Measurements from ENCODE around the gene HIVEP1.
A peak's percentile ranks its signal among the peaks of the same experiment; 100 is the strongest.

Gene HIVEP1

DNA sequence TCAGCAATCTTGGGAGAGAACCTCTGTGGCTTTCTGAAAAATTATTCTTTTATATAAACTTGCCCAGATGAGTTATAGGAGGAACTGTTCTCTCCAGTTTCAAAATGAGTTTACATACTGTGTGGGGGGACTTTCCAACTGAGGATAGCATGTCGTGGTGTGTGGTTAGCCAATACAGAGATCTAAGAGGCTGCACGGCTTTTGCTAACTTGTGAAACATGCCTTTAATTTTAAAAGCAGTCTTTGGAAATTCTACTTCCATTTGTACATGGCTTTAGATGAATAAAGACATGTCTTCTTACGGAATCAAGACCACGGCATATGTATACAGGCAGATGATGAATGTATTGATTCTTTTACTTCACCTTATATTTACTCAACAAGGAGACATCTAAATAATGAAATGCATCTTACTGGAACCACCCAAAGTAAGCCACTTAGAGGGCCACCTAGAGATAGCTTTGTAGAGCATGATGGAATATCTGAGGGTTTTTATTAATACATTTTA is 39.8 kb downstream of the HIVEP1 start:
- peak; percentile 50 for DNase-seq

- DNase-seq, result no peak
Observed at GRCh38 chr6:12058172-12058961, 46.3 kb downstream of the HIVEP1 start.

DNA sequence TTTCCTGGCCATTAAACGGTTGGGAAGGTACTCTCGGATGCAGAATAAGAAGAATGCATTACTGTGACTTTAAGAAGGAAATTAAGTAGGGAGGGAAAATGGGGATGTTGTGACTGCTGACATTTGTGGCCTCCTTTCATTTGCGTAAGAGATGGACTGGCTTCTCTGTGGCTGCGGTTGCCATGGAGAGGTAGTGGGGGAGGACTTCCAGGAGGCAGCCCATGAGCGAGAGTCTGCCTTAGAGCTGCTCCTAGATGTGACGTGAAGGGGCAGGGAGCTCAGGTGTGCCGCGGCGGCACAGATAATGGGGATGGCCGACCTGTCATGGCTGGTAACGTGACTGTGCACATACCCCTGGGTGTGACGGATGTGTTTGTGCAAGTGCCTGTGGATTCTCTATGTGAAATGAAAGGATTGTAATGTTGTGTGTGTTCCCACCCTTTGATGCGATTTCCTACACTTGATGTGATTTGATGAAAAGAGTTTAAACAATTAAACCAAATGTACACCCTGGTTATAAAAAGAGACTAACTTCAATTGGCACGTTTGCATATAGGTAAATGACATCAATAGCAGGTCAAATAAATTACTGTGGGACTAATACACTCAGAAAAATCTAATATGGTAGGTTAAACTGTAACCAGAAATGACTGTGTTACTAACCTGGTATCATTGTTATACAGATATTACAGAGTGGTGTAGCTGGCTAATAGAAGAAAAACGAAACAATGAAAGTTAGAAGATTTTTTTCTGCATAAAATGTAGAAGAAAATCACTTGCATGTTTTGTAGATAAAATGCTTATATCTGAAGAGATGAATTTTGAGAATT is 48.9 kb downstream of the HIVEP1 start:
- DNase-seq, result peak; percentile 73

DNA sequence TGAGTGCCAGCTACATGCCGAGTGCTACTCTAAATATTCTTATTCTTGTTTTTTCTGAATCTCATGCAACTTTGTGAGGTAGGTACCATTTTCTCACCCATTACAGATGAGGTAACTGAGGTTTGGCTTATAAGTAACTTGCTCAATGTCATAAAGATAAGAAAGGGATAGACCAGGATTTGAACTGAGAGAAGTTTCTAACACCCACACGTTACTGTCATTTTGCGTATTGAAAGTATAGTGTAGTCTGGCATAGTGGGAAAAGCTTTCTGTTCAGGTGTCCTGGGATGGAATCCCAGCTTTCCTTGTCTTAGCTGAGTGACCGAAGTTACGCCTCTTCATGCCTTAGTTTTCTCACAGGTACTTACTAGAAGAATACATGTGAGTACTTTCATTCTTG is 50.5 kb downstream of the HIVEP1 start:
- DNase-seq, result no peak

DNA sequence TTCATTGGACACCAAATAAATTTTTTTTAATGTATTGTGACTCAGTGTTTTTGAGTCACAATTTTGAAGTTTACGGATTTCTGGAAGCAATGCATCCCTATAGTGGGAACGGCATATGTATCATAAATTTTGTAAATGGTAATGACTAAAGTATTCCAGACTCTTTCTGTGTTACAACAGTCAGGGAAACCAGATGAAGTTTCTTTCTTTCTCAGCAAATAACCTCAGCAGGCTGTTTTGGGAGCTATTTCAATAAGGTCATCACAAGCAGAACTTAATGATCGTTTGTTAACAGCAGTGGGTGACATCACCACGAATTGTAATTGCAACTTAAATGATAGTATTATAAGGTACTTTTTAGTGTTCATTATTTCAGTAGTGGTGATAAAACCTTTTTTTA is 52.0 kb downstream of the HIVEP1 start:
- no peak for DNase-seq

DNA sequence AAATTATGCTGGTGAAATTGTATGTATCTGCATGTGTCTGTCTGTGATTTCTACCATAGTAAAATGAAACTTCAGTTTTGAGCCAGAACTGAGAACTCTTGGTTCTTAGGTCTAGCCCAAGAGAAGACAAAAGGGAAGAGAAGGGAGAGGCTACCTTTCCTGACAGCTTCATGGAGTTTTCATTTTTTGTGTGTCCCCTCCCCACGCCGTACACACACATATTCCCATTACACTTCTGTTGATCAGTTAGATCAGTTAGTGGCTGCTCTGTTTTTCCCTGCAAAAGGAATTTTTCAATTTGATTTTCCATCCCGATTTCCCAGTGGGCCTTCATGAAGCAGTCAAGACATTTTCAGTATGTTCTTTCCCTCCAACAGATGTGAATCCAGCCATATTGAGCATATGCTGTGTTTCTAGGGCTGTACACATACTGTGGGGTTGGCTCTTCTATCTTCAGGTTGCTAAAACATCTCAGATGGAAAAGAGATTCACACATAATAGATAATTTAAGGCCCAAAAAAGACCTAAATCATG is 52.5 kb downstream of the HIVEP1 start:
- DNase-seq, result no peak

DNA sequence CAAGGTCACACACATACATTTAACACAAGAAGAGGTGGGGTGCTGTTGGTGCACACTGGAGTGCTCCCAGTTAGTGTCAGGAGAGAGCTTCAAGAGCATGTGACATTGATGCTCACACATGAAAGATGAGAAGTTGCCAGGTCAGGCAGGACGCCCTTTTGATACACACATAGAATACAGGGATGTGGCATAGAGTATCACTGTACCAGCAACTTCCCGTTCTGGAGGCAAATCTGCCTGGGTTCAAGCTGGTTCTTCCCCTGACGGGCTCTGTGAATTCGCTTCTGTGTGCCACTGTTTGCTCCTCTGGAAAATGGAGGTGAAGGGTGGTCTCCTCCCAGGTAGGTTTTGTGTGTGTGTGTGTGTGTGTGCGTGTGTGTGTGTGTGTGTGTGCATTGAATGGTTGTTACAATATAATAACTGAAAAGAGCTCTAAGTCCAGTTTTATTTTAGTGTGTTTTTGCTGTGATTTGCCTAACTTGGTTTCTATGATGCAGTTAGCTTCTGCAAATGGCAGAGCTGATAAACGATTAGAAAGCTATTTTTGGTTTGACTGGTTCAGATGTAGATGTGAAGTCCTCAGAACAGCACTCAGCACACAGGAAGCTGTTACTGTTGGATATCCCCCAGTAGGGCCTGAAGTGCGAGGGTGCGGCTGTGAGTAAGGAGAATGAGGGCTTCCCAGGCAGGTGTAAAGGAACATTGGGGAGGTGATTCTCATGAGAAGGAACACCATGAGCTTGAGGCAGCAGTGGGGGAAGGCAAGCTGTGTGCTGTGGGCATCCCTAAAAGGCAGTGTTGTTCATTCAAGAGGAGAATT is 53.4 kb downstream of the HIVEP1 start:
- DNase-seq, result no peak

- DNase-seq, result no peak
Observed at GRCh38 chr6:12066297-12066696, 54.2 kb downstream of the HIVEP1 start.

DNA sequence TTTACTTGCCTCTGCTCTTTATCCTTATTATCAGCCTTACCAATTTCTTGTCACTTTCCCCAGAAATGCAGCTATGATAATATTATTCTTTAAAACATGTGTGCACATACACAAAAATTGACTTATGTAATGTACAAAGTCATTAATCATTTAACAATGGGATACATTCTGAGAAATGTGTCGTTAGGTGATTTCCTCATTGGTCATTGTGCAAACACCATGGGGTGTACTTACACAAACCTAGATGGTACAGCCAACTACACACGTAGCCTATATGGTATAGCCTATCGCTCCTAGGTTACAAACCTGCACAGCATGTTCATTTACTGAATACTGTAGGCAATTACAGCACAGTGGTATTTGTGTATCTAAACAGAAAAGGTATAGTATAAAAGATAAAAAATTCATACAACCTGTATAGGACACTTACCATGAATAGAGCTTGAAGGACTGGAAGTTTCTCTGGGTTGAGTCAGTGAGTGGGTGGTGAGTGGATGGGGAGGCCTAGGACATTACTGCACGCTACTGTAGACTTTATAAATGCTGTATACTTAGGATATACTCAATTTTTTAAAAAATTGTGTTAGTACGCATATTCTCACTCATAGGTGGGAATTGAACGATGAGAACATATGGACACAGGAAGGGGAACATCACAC is 56.9 kb downstream of the HIVEP1 start:
- no peak for DNase-seq

DNA sequence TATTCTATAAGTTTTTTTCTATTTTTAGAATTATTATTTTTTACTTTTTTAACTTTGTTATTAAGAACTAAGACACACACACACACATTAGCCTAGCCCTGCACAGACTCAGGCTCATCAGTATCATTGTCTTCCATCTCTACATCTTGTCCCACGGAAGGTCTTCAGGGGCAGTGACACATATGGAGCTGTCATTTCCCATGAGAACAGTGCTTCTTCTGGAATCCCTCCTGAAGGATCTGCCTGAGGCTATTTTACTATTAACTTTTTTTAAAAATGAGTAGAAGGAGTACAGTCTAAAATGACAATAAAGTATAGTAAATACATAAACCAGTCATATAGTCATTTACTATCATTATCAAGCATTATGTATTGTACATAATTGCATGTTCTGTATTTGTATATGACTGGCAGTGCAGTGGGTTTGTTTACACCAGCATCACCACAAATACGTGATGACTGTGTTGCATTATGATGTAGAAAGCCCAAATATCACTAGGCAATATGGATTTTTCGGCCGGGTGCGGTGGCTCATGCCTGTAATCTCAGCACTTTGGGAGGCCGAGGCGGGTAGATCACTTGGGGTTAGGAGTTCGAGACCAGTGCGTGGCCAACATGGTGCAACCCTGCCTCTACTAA is 57.9 kb downstream of the HIVEP1 start:
- no peak for DNase-seq

- no peak for DNase-seq
Observed at GRCh38 chr6:12071064-12071615, 59.0 kb downstream of the HIVEP1 start.

DNA sequence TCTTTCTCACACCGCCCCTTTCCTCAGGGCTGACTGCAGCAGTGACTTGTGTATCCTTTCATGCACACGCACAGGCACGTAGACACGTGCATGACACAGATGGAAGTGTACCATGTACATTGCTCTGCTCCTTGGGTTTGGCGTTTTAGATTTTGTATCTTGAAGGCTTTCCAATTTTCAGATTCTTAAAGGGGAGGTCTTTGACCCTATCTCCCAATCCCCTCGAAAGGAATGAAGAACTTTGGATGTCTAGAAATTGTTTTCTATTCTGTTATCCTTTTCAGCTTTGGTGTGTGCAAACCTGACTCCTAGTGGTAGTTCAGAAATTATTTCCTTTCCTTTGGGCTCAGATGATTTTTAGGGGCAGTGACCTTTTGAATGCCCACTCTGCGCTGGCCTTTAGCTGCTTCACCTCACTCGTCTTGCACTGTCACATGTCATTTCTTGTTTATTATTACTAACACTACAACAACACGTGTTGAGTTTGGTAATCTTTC is 63.0 kb downstream of the HIVEP1 start:
- peak; percentile 19 for DNase-seq

- no peak for DNase-seq
Observed at GRCh38 chr6:12077021-12077710, 65.1 kb downstream of the HIVEP1 start.

DNA sequence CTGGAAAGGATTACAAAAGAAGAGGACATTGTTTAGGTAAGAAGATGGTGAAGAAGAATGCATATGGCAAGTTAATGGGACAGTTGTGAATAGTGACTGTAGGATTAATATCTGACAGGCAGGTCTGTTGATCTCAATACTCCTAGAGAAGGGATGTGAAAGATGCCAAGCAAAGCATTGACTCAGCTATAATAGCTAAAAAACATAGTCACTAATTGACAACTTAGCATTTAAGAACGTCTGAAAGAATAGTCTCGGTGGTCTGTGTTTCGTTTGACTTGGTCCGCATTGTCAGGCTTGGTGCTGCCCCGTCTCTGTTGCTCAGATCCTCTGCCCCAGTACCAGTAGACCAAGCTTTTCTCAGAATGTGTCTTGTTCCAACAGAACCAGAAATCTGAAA is 65.9 kb downstream of the HIVEP1 start:
- no peak for DNase-seq

DNA sequence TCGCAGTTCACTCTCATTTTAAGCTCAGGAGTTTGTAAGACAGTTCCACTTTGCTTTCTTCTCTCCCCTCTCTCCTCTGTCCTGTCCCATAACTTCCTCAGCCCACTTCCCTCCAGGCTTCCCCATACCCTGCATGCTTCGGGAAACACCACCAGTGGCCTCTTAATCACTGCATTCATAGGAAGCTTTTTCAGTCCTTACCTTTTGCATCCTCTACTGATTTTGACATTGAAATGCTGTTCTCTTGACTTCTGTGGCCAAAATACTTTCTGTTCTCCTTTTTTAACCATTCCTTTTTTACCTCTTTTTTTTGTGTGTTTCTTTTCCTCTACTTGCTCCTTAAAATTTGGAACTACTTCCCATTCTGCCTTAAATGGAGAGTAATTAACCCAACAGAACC is 69.7 kb downstream of the HIVEP1 start:
- no peak for DNase-seq

DNA sequence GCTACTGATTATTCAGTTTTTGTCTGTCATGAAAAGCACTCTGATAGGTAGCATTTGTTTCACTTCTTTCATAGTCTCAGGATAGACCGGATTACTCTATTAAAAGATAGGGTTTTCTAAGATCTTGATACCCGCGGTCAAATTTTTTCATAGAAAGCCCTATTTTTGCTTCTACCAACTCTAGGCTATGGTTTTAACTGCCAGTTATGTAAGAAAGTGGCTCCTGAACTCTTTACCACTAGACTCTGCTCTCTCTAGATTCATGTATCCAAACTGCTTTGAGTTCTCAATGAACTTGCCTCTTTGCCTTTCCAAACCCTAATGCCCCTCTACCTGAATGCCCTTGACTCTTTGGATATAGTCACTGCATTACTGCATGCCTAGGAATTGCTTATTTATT is 70.3 kb downstream of the HIVEP1 start:
- DNase-seq, result no peak

GRCh38 chr6:12083302-12083701 is 71.2 kb downstream of the HIVEP1 start:
- DNase-seq, result no peak

- DNase-seq, result no peak
Observed at GRCh38 chr6:12083763-12084162, 71.7 kb downstream of the HIVEP1 start.

- DNase-seq, result no peak
Observed at GRCh38 chr6:12084681-12085080, 72.6 kb downstream of the HIVEP1 start.

- no peak for DNase-seq
Observed at GRCh38 chr6:12088531-12088930, 76.4 kb downstream of the HIVEP1 start.

DNA sequence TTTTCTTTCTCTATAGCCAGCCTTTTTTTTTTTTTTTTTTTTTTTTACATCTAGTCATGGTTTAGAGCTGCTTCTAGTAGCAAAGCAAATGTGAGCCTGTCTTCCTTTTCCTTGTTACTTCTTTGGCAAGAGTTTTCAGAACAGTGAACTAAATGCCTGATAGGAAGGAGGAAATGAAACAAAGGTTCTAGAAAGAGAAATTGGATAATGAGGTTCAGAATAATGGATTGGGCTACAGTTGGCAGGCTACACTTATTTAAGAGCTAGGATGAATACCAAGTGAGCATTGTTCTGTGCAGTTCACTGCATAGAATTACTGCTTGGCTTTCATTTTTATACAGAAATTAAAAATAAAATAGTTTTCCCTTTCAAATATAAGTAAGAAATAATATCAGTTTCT is 78.6 kb downstream of the HIVEP1 start:
- DNase-seq, result no peak

All from CD4-positive, alpha-beta T cell treated with Interleukin-6 for 4 hours (primary cell).